Inflammatory macrophage treated with lipopolysaccharide for 4 hours (primary cell): ENCODE results near the gene TACC2.
A peak's percentile ranks its signal among the peaks of the same experiment; 100 is the strongest.

ENCODE experiments used
- DNase-seq: peaks from one replicate; pipeline ENCODE4 v3.0.0-alpha.2; 2020

TACC2 gene

DNA sequence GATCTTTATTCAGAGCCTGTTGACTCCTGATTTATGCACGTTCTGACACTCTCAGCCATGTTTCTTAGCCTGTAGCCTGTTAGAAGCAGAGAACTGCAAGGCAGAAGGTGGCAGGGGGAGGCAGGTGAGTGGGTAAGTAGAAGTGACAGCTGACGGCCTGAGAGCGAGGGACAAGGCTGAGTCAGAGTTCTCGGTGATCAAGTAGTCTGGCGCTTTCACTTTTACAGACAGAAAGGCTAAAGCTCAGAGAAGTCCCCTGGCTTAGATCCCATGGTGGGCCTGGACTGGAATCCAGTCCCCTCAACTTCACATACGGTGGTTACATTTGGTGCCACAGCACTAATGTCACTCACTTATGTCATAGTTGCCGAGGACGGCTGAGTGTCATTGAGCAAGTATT, 139.0 kb downstream of the TACC2 start:
- no peak for DNase-seq

DNA sequence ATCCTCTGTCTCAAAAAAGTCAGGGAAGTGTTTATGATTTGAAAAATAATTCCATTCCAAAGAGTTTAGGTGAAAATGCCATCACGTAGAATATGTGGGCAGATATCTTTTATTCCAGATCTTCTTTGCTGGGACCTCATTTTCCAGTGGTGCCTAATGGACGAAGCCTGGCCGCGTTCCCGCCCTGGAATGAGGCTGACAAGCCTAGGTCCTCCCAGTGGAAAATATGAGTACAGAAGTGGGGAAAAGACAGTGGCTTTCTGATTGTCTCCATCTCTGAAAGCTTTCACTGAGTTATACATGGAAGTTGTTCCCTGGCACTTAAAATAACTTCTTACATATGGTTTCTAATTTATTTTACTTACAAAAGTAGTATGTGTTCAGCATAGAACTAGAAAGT, 139.4 kb downstream of the TACC2 start:
- no peak for DNase-seq

DNA sequence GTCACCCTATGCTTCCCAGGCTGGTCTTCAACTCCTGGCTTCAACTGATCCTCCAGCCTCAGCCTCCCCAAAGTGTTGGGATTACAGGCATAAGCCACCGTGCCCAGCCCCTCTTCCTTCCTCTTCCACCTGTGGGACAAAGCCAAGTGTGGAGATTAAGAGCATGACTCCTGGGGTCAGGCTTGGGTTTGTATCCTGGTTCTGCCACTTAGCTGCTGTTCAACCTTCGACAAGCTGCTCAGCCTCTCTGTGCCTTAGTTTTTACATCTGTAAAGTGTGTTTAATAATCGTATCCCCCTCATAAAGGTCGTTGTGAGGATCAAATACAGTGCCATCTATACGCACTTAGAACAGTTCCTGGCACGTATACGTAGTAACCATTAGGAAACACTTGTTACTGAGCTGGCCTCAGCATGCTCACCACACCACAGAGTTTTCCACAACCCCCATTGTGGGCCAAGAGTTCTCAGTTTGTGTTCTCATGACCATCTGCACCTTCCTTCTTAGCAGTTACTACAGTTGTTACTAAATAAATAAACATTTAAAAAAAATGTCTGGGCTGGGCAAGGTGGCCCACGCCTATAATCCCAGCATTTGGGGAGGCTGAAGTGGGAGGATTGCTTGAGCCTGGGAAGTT, 141.6 kb downstream of the TACC2 start:
- no peak for DNase-seq

DNA sequence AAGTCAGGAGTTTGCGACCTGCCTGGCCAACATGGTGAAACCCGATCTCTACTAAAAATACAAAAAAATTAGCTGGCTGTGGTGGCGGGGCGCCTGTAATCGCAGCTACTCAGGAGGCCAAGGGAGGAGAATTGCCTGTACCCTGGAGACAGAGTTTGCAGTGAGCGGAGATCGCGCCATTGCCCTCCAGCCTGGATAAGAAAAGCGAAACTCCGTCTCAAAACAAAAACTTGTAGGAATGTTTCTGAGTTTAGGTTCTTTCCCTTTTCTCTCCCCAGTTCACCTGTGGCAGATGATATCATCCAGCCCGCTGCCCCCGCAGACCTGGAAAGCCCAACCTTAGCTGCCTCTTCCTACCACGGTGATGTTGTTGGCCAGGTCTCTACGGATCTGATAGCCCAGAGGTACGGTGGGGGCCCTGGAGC, 143.4 kb downstream of the TACC2 start:
- DNase-seq: no peak

DNA sequence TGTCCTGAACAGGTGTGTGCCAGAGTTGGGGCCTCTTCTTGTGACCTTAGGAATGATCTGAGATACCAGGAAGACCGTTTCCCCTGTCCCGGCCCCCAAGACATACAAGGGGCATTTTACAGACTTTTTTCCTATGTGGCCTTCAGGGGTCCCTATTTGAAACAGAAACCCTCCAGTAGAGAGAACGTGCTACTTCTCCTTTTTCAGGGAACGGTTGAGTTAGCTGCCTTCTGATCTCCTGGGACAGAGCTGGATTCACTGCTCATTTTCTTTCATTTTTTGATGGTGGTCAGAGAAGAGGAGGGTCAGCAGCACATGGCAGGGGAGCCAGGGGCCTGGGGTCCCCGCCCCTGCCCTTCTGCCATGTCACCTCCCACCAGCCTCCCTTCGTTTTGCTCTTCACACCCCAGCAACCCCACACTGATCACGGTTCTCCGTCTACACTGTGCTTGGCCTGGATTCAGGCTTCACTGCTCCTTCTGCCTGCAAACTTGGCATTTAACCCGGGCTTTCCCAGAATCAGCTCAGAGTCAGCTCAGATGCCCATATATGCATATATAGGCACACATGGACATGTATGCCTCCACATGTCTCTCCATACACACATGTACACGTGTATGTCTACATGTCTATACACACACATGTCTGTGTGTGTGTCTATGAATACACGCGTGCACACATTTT, 144.1 kb downstream of the TACC2 start:
- DNase-seq: no peak

DNA sequence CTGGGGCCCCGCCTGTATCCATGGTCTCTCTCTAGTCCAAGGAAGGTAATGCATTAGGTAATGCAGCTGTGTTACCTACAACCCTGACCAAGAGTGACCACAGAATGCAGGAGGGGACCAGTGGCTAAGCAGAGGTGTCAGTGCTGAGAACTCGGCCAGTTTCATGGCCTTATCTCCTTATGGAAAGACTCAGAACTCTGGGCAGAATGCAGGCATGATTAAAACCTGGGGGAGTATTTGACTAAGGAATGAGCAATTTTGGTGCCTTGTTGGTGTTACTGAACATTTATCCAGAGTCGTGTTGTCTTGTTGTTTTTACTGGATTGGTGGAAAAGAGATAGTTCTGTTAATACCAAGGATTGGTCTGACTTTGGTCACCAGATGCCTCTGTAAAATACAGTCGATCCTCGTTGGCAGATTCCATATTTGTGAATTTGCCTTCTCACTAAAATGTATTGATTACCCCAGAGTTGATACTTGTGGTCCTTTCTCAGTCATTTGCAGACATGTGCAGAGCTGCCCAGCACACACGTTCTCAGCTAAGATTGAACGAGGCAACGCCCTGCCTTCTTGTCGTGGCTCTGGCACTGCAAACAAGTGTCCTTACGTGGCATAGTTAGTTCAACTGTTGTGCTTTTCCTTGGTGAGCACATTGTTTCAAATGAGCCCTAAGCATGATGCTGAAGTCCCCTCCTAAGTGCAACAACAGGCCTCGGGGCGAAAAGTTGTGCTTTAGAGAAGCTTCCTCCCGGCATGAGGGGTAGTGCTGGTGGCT, 146.5 kb downstream of the TACC2 start:
- no peak for DNase-seq

DNA sequence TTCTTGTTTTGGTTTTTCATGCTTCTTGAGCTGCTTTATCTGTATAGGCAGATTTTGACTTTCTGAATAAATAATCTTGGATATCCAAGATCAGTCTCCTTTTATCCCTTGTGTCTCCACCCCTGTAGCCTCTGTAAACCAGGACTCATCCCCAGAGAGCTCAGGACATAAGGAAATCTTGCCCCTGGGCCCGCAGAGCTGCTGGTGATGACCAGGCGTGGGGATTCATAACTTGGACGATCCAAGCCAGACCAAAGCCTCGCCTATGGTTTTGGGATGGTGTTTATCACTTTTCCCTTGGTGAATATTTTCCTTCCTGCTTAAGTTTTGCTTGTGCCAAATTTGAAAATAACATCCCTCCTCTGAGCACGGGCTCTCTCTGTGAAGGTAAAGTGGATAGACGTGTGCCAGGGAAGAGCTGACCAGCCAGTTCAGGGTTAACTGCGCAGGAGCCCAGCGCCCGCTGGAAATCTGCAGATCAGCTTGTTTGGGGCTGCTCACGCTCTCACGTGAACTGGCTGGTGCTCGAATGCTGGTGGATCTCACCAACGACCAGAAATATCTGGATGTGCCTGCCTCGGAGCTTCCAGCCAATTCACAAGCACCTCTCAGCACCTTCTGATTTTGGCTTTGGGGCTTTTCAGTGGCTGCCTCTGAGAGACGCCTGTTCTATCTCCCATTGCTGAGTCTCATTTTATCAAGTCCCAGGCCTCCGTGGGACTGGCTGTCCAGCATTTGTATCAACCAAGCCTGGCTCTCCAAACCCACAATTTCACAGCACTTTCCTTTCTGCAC, 150.1 kb downstream of the TACC2 start:
- DNase-seq: no peak

DNA sequence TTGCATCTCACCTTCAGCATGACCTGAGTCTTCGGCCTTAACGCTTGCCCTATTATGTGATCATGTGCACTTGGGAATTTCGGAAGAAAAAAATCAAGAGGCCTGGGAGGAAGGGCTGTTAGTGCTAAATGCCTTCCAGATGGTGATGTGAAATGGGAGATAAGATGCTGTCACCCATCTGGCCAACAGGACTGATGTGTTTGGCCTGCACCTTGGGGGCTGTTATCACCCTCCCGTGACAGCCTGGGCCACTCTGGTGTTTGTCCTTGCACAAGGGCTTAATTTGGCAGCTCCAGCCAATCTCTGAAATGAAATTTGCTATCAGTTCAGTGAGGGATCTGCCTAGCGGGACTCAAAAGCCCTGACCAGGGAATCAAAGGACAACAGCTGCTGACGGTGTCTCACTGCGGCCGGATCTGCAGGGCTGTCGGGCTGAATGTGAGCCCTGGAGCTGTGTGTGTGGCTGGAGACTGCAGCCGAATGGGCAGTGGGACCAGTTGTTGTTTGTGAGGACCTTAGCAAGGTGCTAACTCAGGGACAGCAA, 150.7 kb downstream of the TACC2 start:
- no peak for DNase-seq

DNA sequence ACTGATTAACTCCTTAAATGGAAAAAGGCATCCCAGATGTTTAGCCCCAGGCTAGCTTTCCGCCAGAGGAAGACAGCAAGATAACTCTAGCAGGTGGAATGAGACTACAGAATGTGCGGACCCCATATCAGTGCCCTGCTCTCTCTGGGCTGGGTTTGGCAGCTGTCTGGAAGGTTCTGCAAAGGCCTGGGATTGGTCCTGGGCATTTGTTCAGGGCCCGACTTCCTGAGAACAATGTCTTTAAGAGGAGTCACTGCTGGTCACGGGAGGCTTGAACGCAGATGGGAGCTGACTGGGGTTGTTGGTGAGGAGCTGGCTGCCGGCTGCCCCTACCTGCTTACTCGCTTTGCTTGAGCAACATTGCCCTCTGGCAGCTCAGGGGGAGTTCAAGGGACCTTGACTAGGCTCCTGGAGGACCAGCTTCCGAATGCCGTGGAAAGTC, 151.5 kb downstream of the TACC2 start:
- DNase-seq: no peak

DNA sequence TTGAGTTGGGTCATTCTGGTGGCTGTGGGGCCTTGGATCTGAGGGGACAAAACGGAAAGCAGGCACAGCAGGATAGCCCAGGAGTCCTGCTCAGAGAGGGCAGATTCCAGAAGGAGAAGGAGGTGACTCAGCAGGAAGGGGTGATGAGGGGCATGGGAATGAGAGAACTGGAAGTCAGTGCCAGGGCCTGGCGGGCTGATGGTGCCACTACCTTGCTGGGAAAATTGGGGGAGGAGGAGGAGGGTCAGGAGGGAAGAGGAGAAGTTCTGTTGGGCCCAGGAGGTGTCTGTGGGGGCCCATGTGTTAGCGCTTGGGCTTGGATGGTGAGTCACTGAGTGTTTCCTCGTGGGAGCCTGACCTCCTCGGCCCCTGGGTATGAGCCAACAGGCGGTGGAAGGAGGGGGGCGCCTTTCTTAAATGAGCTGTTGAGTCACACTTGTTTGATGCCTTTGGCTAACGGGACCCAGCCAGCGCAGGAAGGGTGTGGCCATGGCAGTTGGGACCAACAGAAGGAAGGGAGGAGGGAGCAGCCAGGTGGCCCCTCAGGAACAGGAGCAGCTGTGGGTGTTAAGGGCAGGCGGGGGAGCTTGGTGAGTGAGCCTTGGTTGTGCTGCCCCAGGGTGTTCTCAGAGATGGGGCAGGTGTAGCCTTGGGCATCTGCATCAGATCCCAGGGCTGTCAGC, 152.1 kb downstream of the TACC2 start:
- DNase-seq: peak; percentile 45

DNA sequence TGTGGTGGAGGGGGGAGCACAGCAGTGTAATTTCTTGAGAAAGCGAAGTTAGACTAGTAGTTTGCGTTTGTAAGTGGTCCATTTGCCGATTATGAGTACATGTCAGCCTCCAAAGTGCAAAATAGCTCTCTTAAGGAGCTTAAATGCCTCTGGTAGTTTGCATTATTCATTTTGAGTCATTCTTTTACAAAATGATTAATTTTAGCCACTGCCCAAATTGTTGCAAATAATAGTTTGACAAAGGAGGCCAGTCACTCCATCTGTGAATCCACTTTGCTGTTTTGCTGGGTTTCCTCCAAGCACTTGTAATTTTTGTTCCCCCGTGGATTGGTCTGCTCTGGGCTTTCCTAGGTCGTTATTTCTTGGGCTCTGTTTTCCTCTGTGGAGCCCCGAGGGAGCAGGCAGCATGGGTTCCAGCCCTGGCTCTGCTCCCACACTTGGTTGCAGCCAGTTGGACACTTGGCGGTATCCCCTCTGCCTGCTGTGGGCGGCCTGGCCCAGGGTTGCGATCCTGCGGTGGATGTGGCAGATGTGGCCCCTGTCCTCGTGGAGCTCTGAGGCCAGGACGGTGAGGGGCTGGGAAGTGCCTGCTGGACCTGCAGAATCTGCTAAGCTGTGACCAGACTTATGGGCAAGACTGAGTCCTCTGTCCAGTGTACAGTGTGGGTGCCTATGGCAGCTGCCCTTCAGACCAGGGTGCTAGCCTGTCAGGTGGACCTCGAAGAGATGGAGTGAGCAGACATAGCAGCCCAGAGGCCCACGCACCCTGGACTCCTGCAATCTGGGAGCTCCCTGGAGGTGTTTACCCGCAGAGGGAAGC, 153.1 kb downstream of the TACC2 start:
- no peak for DNase-seq

DNA sequence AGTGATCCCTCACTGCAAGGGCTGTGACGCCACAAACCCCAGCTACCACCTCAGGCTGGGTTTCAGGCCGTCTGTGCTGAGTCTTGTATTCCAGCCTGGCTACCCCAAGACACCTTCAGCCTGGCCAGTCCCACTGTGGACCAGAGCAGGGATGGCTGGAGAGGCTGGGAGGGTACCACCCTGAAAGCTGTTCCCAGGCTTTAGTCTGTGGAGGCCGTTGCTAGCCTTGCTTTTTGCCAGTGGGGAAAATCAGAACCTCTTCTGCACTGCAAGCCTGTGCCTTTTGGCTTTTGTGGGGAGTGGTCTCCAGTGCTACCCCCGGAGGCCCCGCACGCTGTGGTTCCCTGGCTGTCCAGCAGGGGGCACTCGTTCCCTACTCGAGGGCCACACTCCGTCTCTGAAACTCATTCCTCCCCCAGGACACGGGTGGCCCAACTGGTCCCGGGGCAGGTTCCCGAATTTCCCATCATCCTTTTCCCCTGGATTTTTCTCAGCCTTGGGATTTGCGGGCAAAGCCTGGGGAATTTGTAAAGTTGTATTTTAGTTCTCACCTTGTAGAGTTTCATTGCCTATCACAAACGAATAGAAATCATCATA, 153.8 kb downstream of the TACC2 start:
- no peak for DNase-seq

DNA sequence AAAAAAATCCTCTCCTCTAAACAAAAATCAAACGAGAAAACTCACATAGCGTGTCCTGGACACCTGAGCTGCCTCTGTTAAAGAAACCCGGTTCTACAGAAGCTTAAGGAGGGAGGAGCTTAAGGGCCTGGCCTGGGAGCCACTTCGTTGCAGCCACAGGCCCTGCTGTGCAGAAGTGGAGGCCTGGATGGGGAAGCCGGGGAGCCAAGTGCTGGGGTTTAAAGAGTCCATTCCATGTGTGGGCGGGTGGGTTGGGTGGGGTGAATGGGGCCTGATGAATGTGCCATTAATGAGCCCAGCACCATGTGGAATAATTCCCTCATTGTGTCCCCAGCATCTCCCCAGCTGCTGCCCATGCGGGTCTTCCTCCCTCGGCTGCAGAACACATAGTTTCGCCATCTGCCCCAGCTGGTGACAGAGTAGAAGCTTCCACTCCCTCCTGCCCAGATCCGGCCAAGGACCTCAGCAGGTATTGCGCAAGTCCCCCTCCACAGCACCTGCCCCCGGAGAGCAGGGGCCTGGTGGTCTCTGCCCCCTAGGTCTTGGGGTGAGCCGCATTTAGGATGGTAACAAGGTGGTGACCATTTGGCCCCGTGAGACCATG, 154.4 kb downstream of the TACC2 start:
- no peak for DNase-seq

DNA sequence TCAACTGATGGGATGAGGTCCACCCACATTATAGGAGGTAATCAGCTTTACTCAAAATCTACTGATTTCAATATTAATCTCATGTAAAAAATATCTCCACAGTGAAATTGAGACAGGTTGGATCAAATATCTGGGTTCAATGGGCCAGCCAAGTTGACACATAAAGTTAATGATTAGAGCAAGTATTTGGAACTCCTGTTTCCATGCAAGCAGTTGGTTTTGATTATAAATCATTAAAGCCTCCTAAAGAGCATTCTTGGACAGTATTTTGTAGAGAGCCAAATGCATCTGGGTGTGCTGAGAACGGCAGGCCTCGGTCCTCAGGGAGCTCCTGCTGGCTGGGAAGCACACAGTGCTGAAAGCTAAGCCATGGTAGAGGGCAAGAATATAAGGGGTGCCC, 155.2 kb downstream of the TACC2 start:
- DNase-seq: no peak

DNA sequence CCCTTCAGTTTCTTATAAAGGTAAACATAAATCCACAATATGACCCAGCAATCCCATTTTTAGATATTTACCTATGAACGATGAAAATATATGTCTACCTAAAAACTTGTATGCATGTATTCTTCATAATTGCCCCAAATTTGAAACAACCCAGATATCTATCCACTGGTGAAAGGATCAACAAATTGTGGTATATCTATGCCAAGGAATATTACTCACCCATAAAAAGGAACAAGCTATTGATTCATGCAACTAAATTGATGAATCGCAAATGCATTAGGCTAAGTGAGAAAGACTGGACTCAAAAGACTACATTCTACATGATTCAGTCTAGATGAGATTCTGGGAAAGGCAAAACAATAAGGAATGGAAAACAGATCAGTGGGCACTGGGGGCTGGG, 156.2 kb downstream of the TACC2 start:
- no peak for DNase-seq

DNA sequence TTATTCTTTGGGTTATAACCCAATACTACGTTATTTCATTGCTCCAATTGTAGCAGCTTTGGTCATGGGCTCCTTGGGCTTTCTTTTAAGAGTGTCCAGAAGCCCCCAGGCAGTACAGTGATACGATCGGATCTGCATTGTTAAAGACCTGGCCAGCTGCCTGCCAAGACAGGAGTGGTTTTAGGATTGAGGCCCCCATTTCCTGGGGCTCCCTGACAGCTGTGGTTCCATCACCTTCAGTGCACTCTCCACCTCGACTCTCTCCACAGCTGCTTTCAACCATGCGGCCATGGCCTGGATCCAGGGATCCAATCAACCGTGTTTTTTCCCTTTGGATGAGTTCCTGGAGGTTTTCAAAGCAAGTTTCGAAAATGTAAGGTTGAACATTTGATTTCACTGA, 158.7 kb downstream of the TACC2 start:
- no peak for DNase-seq

DNA sequence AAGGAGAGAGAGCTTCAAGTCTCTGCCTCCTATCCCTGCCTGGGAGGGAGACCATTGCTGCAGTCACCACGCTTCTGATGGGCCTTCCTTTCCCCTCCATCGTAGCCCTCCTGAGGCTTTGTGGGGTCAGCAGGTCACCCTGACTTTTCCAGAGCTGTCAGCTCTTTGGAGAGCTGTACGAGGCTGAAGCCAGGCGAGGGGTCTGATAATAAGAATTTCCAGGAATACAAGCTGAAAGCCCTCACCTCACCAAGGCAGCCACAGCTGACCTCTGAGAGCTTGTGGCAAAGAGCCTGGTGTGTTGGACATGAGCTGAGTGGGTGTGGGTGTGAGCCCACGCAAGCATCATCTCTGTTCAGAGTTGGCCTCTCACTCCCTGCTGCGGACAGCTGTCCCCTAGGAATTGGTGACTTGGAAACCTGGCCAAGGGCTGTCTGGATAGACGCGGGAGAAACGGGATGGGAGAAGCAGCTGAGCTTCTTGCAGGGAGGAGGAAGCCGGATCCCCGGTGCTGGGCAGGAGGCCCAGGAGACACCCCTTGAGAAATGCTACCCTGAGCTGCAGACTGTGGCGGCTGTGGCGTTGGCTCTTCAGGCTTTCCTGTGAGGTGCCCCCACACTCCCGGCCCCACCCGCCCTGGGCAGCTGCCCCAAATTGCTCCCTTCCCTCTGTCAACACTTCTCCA, 160.1 kb downstream of the TACC2 start:
- DNase-seq: no peak

DNA sequence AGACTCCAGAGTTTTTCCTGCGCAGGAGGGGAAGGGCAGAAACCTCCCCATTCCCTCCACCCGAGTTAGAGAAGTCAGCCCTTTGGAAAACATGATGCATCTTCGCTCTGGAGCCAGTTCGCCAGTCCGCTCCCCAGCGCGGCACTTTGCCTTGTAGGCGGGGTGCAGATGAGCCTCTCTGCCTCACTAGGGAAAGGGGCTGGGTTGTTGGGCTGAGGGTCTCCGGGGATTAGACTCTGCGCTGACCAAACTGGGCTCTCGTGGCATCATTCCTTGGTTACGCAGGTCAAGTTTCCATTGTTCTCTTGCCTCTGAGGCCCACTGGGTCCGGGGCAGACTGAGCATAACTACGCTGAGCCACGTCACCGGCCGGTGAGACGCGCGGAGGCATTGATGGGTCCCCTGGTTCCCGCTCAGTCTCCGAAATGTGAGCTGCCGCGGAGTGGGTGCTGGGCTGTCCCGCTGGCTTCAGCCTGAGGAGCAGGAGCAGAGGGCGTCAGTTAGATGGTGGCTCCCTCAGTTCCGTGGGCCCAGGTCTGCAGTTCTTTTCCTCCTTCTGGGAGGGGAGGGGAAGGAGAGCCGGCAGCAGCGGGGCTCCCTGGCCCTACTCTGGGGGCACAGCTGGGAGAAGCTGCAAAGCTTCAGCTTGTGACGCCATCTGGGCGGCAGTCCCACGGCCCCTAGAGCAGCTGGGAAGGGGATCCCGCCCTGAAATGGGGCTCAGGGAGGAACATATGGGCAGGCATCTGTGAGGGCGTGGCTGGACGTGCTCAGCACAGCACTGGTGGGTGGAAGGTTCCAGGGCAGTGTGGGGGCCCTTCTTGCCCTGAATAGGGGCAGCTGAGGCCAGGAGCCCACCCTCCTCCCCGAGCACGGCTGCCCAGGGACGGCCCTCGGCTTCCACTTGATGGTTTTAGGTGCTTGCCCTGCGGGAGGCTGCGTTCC, 160.9 kb downstream of the TACC2 start:
- no peak for DNase-seq
